ENCODE results near the gene NCAPG2.

The NCAPG2 gene

DNA sequence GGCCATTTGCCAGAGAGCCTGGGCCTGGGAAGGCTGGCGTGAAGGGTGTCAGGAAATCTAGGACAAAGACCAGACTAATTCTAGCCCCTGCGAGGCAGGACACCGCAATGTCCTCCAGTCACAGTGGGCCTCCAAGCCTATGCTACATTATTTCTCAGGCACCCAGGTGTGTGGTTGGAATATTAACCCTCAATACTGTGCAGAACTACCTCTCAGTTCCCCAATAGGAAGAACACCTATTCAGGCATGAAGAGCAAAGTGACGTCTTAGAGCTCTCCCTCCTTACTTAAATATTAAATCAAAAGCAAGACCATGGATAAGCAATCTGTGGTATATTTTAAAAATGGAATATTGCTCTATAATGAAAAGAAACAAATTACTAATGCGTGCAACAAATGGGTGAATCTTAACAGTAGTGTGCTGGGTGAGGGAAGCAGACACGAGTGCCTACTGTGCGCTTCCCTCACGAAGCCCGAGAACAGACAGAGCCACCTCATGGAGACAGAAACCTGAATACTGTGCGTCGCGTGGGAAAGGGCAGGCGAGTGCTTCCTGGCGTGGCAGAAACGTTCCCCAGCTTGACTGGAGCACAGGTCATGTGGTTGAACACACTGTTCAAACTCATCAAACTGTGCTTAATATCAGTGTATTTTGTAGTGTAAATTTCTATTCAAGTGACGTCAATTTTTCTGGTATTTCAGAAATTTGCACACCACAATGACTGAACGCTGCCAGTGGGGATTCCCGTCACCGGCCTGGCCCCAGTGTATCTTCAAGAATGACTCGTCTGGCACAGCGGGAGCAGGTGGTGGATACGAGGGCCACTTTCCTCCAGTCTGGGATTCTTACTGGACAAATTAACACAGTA is 101.5 kb downstream of the NCAPG2 start:
- no peak overlapping the region for H3K23ac ChIP-seq (ENCODE audit: low read depth, low read length, poor library complexity)
- H2BK15ac ChIP-seq (ENCODE audit: low read length) = no peak overlapping the region
- no CpG with 5 or more reads among the region's 22 CpGs for WGBS, 2 donors (ENCODE audit: extremely low coverage in 2 of 2, insufficient read length in 2 of 2, insufficient replicate concordance in 1 of 2)
- H3K27me3 ChIP-seq (ENCODE audit: control insufficient read depth in 3 of 3, insufficient read depth in 3 of 3, low read depth in 1 of 3, low read length in 3 of 3) = no peaks in the 10 kb centered on the region
- H3K4me1 ChIP-seq (ENCODE audit: control insufficient read depth in 2 of 2, insufficient read depth in 1 of 2, low read depth in 1 of 2, low read length in 2 of 2) = no peaks in the 10 kb centered on the region
- H3K4ac ChIP-seq (ENCODE audit: low read length) = no peak overlapping the region
- no peak overlapping the region for H4K91ac ChIP-seq (ENCODE audit: low read depth, low read length, poor library complexity)
- H3K4me2 ChIP-seq (ENCODE audit: insufficient read depth, low read length, poor library complexity, severe bottlenecking) = no peak overlapping the region
- no peak overlapping the region for H2BK12ac ChIP-seq (ENCODE audit: low read length)
- no peak overlapping the region for H3K4me3 ChIP-seq (ENCODE audit: low read length in 2 of 2)
- H3K9ac ChIP-seq (ENCODE audit: low read depth, low read length, poor library complexity) = no peak overlapping the region
- no peak overlapping the region for H3K18ac ChIP-seq (ENCODE audit: low read length)
- H4K8ac ChIP-seq (ENCODE audit: low read depth, low read length) = no peak overlapping the region
- H3K9me3 ChIP-seq (replicated peaks in 1 of 2; ENCODE audit: control insufficient read depth in 2 of 2, insufficient read depth in 1 of 2, low read depth in 1 of 2, low read length in 2 of 2) = no peaks in the 10 kb centered on the region
- no peak overlapping the region for H3K27ac ChIP-seq (replicated peaks; ENCODE audit: low read length)
- no peak for DNase-seq (ENCODE audit: low spot score)
- H2BK120ac ChIP-seq (ENCODE audit: low read depth, low read length) = no peak overlapping the region
- no peak overlapping the region for H2BK5ac ChIP-seq (ENCODE audit: low read length)
- H3K36me3 ChIP-seq (replicated peaks in 1 of 2; ENCODE audit: control insufficient read depth in 2 of 2, insufficient read depth in 2 of 2, low read length in 2 of 2) = peaks cover 8 to 29% of the 10 kb centered on the region in 2 donors
- H3K14ac ChIP-seq (ENCODE audit: low read length) = no peak overlapping the region
- no peak overlapping the region for H2AK5ac ChIP-seq (ENCODE audit: low read depth, low read length)
- H2AFZ ChIP-seq (ENCODE audit: low read length) = no peak overlapping the region
- H3K79me1 ChIP-seq (ENCODE audit: low read depth, low read length) = no peaks in the 10 kb centered on the region

DNA sequence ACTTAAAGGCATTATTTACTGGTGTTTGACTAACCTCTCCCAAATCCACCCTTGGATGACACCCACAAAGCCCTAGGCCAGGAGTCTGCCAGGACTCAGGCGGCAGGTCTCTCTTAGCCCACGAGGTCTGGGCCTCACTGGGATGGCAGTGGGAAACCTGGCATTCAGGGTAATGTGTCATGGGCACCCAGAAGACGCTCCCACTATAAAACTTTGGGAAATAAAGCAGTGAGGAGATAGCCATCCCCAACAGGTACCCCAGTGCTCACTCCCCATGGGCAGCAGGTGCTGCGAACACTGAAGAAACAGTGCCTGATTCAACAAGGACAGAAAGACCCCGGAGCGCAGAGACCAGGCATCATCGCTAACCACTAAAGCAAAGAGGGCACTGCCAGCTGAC is 102.6 kb downstream of the NCAPG2 start:
- no peak overlapping the region for H3K18ac ChIP-seq (ENCODE audit: low read length)
- no peak overlapping the region for H3K4me3 ChIP-seq (ENCODE audit: low read length in 2 of 2)
- no peaks in the 10 kb centered on the region for H3K9me3 ChIP-seq (replicated peaks in 1 of 2; ENCODE audit: control insufficient read depth in 2 of 2, insufficient read depth in 1 of 2, low read depth in 1 of 2, low read length in 2 of 2)
- H3K23ac ChIP-seq (ENCODE audit: low read depth, low read length, poor library complexity) = no peak overlapping the region
- H2BK5ac ChIP-seq (ENCODE audit: low read length) = no peak overlapping the region
- WGBS, 2 donors (ENCODE audit: extremely low coverage in 2 of 2, insufficient read length in 2 of 2, insufficient replicate concordance in 1 of 2) = no CpG with 5 or more reads among the region's 7 CpGs
- DNase-seq (ENCODE audit: low spot score) = no peak
- no peak overlapping the region for H2BK12ac ChIP-seq (ENCODE audit: low read length)
- no peak overlapping the region for H2AK5ac ChIP-seq (ENCODE audit: low read depth, low read length)
- H3K4me1 ChIP-seq (ENCODE audit: control insufficient read depth in 2 of 2, insufficient read depth in 1 of 2, low read depth in 1 of 2, low read length in 2 of 2) = no peaks in the 10 kb centered on the region
- H3K27ac ChIP-seq (replicated peaks; ENCODE audit: low read length) = no peak overlapping the region
- H3K4ac ChIP-seq (ENCODE audit: low read length) = no peak overlapping the region
- no peak overlapping the region for H2AFZ ChIP-seq (ENCODE audit: low read length)
- H3K36me3 ChIP-seq (replicated peaks in 1 of 2; ENCODE audit: control insufficient read depth in 2 of 2, insufficient read depth in 2 of 2, low read length in 2 of 2) = peaks cover 6 to 18% of the 10 kb centered on the region in 2 donors
- no peak overlapping the region for H3K9ac ChIP-seq (ENCODE audit: low read depth, low read length, poor library complexity)
- no peak overlapping the region for H4K8ac ChIP-seq (ENCODE audit: low read depth, low read length)
- H4K91ac ChIP-seq (ENCODE audit: low read depth, low read length, poor library complexity) = no peak overlapping the region
- no peak overlapping the region for H2BK15ac ChIP-seq (ENCODE audit: low read length)
- H3K27me3 ChIP-seq (ENCODE audit: control insufficient read depth in 3 of 3, insufficient read depth in 3 of 3, low read depth in 1 of 3, low read length in 3 of 3) = no peaks in the 10 kb centered on the region
- H3K14ac ChIP-seq (ENCODE audit: low read length) = no peak overlapping the region
- H2BK120ac ChIP-seq (ENCODE audit: low read depth, low read length) = no peak overlapping the region
- no peaks in the 10 kb centered on the region for H3K79me1 ChIP-seq (ENCODE audit: low read depth, low read length)
- no peak overlapping the region for H3K4me2 ChIP-seq (ENCODE audit: insufficient read depth, low read length, poor library complexity, severe bottlenecking)

DNA sequence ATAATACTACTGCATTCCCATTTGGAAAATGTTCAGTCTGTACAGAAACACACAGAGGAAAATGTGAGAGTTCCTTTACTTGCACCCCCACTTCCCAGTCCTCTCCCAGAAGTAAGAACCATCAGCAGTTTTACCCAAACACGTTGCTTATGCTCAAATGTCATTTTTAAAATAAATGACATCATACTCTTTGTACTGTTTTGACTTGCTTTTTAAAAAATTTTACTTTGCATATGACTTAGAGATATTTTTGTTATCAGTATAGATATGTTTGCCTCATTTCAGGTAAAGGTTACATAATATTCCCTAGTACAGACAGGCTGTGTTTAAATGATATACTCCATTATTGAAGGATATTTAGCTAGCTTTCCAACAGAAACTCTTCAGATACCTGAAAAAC is 103.5 kb downstream of the NCAPG2 start:
- Histone ChIP-seq H2AFZ (ENCODE audit: low read length) (no peak overlapping the region), H3K23ac (ENCODE audit: low read depth, low read length, poor library complexity) (no peak overlapping the region), H3K18ac (ENCODE audit: low read length) (no peak overlapping the region), H4K8ac (ENCODE audit: low read depth, low read length) (no peak overlapping the region), H3K27me3 (ENCODE audit: control insufficient read depth in 3 of 3, insufficient read depth in 3 of 3, low read depth in 1 of 3, low read length in 3 of 3) (no peaks in the 10 kb centered on the region), H2AK5ac (ENCODE audit: low read depth, low read length) (no peak overlapping the region), H3K36me3 (replicated peaks in 1 of 2; ENCODE audit: control insufficient read depth in 2 of 2, insufficient read depth in 2 of 2, low read length in 2 of 2) (peaks cover 2 to 9% of the 10 kb centered on the region in 2 donors), H4K91ac (ENCODE audit: low read depth, low read length, poor library complexity) (no peak overlapping the region), H2BK12ac (ENCODE audit: low read length) (no peak overlapping the region), H2BK15ac (ENCODE audit: low read length) (no peak overlapping the region), H3K9me3 (replicated peaks in 1 of 2; ENCODE audit: control insufficient read depth in 2 of 2, insufficient read depth in 1 of 2, low read depth in 1 of 2, low read length in 2 of 2) (no peaks in the 10 kb centered on the region), H3K9ac (ENCODE audit: low read depth, low read length, poor library complexity) (no peak overlapping the region), H3K27ac (replicated peaks; ENCODE audit: low read length) (no peak overlapping the region), H3K14ac (ENCODE audit: low read length) (no peak overlapping the region), H3K79me1 (ENCODE audit: low read depth, low read length) (no peaks in the 10 kb centered on the region), H3K4me1 (ENCODE audit: control insufficient read depth in 2 of 2, insufficient read depth in 1 of 2, low read depth in 1 of 2, low read length in 2 of 2) (no peaks in the 10 kb centered on the region), H2BK5ac (ENCODE audit: low read length) (no peak overlapping the region), H3K4me3 (ENCODE audit: low read length in 2 of 2) (no peak overlapping the region), H3K4me2 (ENCODE audit: insufficient read depth, low read length, poor library complexity, severe bottlenecking) (no peak overlapping the region), H3K4ac (ENCODE audit: low read length) (no peak overlapping the region), H2BK120ac (ENCODE audit: low read depth, low read length) (no peak overlapping the region)
- WGBS, 2 donors (ENCODE audit: extremely low coverage in 2 of 2, insufficient read length in 2 of 2, insufficient replicate concordance in 1 of 2) = no CpG with 5 or more reads among the region's 1 CpG
- DNase-seq (ENCODE audit: low spot score) = no peak

DNA sequence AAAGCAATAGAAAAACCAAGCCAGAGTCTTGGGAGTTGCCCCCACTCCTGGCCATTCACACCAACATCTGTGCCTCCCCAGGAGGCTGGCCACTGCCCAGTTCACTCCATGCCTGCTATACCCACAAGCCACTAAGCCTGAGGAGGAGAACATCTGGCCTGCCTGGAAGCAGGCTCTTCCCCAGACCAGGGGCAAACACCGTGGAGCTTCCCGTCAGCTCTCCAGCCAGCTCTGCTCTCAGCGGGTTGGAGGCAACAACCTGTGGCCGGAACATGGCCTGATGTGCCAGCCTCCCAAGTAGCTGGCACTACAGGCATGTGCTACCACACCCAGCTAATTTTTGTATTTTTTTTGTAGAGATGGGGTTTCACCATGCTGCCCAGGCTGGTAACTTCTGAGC is 107.9 kb downstream of the NCAPG2 start:
- no peak overlapping the region for H3K14ac ChIP-seq (ENCODE audit: low read length)
- no peak overlapping the region for H3K4me3 ChIP-seq (ENCODE audit: low read length in 2 of 2)
- H3K4me2 ChIP-seq (ENCODE audit: insufficient read depth, low read length, poor library complexity, severe bottlenecking) = no peak overlapping the region
- H2BK5ac ChIP-seq (ENCODE audit: low read length) = no peak overlapping the region
- H2BK15ac ChIP-seq (ENCODE audit: low read length) = no peak overlapping the region
- H3K23ac ChIP-seq (ENCODE audit: low read depth, low read length, poor library complexity) = no peak overlapping the region
- no peak for DNase-seq (ENCODE audit: low spot score)
- WGBS, 2 donors (ENCODE audit: extremely low coverage in 2 of 2, insufficient read length in 2 of 2, insufficient replicate concordance in 1 of 2) = no CpG with 5 or more reads among the region's 4 CpGs
- no peak overlapping the region for H2BK120ac ChIP-seq (ENCODE audit: low read depth, low read length)
- H3K79me1 ChIP-seq (ENCODE audit: low read depth, low read length) = peaks cover 2% of the 10 kb centered on the region
- no peak overlapping the region for H2AFZ ChIP-seq (ENCODE audit: low read length)
- H3K18ac ChIP-seq (ENCODE audit: low read length) = no peak overlapping the region
- H4K91ac ChIP-seq (ENCODE audit: low read depth, low read length, poor library complexity) = no peak overlapping the region
- no peak overlapping the region for H2AK5ac ChIP-seq (ENCODE audit: low read depth, low read length)
- H3K27me3 ChIP-seq (ENCODE audit: control insufficient read depth in 3 of 3, insufficient read depth in 3 of 3, low read depth in 1 of 3, low read length in 3 of 3) = peaks cover 0 to 3% (median 0%) of the 10 kb centered on the region in 3 experiments
- no peak overlapping the region for H4K8ac ChIP-seq (ENCODE audit: low read depth, low read length)
- peaks cover 3 to 12% of the 10 kb centered on the region in 2 donors for H3K9me3 ChIP-seq (replicated peaks in 1 of 2; ENCODE audit: control insufficient read depth in 2 of 2, insufficient read depth in 1 of 2, low read depth in 1 of 2, low read length in 2 of 2)
- no peaks in the 10 kb centered on the region for H3K4me1 ChIP-seq (ENCODE audit: control insufficient read depth in 2 of 2, insufficient read depth in 1 of 2, low read depth in 1 of 2, low read length in 2 of 2)
- no peak overlapping the region for H3K9ac ChIP-seq (ENCODE audit: low read depth, low read length, poor library complexity)
- no peak overlapping the region for H3K4ac ChIP-seq (ENCODE audit: low read length)
- H2BK12ac ChIP-seq (ENCODE audit: low read length) = no peak overlapping the region
- no peak overlapping the region for H3K27ac ChIP-seq (replicated peaks; ENCODE audit: low read length)
- H3K36me3 ChIP-seq (replicated peaks in 1 of 2; ENCODE audit: control insufficient read depth in 2 of 2, insufficient read depth in 2 of 2, low read length in 2 of 2) = peaks cover 2 to 3% of the 10 kb centered on the region in 2 donors

All from neuronal stem cell (in vitro differentiated cells).